C1 segment of cervical spinal cord (tissue), 14 donors: ENCODE data around the gene SLC7A1.

Source experiments
- DNase-seq, 14 donors: peaks; one replicate each; lab custom pipeline; 2025; lab: John Stamatoyannopoulos, UW

Gene SLC7A1

GRCh38 chr13:29510651-29511084 lies 84.8 kb downstream of the SLC7A1 start:
- DNase-seq = peak in 2 of 14 donors; percentile 27 to 38

- peak in 7 of 14 donors; percentile 17 to 40 (median 28) for DNase-seq
These were observed 85.4 kb downstream of the SLC7A1 start for GRCh38 chr13:29509999-29510589.

DNA sequence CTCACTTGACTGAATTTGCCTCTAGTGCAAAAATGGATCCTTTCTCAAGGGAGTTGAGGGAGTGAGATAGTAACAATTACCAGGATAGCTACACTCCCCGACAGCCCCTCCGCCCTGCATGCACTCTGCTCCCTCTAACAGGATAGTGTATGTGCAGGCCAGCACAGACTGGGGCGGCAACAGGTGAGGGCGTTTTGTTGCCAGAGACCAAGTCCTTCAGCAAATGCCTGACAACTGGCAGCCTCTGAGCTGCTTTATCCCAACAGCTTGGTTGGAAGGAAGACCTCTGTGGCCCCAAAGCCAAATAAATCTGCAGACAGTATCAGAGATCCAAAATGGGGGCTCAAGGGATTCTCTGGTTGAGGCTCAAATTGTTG lies 86.6 kb downstream of the SLC7A1 start:
- DNase-seq = no peak

DNA sequence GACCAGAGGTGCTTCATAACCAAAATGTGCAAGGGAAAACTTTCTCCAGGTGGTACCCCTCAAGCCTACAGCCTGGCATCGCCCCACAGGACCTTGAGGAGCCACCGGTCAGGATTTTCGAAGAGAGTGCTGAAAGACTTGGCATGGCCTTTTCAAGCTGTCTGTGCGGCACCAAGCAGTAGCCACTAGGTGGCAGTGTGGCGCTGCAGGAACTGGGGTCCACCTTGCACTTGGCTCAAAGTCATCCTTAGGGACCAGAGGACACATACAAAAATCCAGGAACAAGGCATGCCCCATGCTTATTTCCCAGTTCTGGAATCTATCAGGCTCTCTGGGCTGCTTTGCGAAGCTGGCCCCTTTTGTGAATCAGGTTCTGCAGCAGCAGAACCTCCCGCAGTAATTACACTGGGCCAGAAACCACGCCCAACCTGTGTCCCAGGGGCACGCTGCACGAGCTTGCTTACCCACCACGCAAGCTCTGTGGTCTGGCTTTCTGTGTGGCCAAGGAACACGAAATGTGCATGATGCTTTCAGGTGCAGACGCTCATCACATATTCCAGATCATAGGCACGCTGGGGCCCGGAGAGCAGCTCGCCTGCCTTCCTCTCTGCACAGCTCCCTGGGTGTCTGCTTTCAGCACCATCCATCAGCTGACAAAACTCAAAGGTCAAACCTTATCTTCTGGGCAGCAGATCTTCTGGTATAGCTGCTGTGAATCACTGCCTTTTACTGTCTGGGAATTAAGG lies 87.2 kb downstream of the SLC7A1 start:
- peak; percentile 4 to 83 (median 68) for DNase-seq

DNA sequence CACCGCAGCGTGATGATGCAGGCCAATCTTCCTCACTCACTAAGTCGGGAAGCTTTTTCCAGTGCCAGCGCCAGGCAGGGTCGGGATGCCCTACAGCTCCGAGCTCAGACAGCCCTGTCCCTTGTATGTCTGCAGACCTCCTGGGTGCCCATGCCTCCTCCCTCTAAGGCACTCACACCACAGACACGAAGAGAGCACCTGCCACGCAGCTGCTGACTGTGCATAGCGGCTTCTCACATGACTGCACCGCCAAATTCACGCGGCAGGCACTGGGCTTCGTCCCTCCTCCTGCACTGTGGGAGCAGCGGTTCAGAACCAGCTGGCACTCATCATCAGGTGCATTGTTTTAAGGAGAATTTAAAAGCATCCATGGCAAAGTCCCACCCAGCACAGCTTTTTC lies 88.1 kb downstream of the SLC7A1 start:
- peak in 1 of 14 donors; percentile 43 for DNase-seq

GRCh38 chr13:29505950-29506349 lies 89.5 kb downstream of the SLC7A1 start:
- DNase-seq = no peak

GRCh38 chr13:29505511-29505910 lies 90.0 kb downstream of the SLC7A1 start:
- no peak for DNase-seq

DNA sequence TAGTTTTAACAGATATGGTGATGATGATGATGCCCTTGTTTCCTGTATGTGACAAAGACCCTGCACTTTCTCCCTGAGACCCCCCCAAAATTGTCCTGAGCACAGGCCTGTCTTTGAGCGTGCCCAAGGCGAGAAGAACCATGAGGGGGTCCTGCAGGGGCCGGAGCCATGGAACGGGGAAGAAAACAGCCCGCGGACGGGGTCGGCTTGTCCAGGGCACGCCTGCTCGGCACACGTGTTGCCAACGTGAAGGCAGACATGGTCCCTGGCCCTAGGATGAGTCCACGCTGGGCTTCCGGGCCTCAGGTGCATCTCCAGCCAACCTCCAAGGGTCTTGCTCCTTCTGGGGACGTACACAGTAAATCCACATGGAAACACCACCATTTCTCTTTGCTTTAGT lies 90.8 kb downstream of the SLC7A1 start:
- no peak for DNase-seq

DNA sequence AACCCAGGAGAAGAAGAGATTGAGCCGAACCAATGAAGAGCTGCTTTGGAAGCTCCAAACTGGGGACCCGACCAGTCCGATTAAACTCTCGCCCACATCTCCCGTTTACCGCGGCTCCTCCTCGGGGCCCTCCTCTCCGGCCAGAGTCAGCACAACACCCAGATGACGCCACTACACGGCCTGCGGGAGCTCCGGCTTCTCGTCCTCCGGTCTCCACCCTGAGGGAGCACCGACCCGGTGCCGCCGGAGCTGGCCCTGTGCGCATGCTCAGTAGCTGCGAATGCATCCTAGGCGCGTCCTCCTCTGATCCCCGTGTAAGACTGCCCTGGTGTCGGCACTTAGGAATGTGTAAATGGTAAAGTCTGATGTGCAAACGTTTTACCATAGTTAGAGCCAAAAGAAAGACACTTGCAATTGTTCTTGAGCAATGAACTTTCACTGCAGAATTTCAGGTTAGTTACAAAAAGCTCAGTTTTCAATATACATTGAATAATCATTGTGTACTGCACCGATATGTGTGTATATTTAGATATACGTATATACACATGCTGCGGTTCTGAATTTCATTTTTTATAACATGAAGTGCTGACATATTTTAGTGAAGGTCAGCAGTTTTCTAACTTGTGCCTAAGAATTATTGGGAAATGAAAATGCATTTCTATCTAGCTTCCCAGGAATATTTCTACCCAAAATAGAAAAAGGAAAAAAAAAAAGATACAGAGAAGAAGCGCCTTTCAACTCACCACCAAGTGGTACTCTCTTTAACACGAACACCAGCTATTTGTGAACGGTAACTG lies 92.2 kb downstream of the SLC7A1 start:
- DNase-seq = peak in 1 of 14 donors; percentile 22

- DNase-seq = peak in 1 of 14 donors; percentile 60
These were observed 93.0 kb downstream of the SLC7A1 start for GRCh38 chr13:29502391-29503008.

DNA sequence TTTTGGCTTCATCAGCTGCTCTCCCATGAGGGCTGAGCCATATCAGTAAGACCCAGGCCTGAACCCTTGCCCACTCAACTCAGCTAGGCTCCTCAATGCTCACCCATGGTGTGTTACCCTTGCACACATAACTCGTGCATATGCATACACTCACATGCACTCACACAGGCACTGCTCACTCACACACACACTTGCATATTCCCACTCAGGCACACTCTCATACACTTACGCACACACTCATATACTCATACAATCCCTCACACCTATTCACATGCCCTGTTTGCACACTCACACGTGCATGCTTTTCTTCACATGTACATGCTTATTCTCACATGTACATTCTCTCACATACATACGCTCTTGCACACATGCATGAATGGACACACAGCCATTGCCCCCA lies 93.8 kb downstream of the SLC7A1 start:
- DNase-seq = no peak

- DNase-seq = no peak
These were observed 95.1 kb downstream of the SLC7A1 start for GRCh38 chr13:29500386-29500785.

GRCh38 chr13:29499506-29500165 lies 95.9 kb downstream of the SLC7A1 start:
- no peak for DNase-seq

- DNase-seq = no peak
These were observed 97.0 kb downstream of the SLC7A1 start for GRCh38 chr13:29498426-29499040.

GRCh38 chr13:29497137-29497654 lies 98.3 kb downstream of the SLC7A1 start:
- DNase-seq = no peak

DNA sequence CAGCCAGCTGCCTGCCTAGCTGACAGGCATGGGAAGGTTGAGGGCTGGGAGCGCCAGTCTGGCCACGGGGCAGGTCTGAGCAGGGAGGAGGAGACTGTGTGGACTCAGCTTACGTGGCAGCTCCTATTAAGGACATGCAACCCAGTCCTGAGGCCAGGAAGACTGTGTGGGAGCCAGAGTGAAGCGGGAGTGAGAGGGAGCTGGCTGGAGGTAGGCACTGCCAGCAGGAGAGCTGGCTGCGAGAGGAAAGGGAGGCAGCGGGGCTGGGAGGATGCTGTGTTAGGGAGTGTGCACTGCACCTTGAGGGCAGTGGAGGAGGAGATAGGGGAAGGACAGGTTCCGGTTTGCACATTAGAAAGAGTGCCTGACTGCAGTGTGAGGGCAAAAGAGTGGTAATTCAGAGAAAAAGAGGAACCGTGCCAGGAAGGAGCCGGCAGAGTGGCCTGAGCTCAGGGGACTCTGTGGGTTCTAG lies 99.2 kb downstream of the SLC7A1 start:
- DNase-seq = peak in 2 of 14 donors; percentile 19 to 71

- DNase-seq = no peak
These were observed 101.0 kb downstream of the SLC7A1 start for GRCh38 chr13:29494520-29494919.

GRCh38 chr13:29493796-29494195 lies 101.7 kb downstream of the SLC7A1 start:
- peak in 1 of 14 donors; percentile 25 for DNase-seq

DNA sequence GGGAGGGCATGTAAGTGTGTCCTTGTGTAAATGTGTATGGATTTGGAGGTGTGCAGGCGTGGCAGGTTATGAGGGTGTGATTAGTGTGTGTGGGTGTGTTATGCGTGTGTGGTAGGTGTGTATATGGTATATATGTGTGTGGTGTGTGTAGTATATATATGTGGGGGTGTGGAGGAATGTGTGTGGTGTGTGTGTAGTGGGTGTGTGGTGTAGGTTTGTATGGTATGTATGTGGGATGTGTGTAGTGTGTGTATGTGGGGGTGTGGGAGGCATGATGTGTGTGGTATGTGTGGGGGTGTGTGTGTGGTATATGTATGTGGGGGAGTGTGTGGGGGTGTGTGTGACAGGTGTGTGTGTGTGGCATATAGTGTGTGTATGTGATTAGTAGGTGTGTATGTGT lies 104.2 kb downstream of the SLC7A1 start:
- no peak for DNase-seq

DNA sequence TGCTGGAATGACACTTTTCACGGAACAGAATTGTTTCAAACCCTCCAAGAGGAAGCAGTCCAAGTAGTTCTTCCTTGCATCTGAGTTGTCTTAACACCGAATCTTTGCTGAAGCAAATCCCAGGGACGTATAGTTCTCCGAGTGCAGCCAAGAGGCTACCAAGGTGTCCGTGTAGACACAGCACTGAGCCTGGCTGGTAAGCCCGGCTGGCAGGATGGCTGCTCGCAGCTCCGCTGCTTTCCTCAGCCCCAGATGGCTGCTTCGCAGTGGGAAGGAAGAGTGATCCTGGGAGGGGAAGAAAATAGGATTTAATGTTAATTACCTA lies 105.0 kb downstream of the SLC7A1 start:
- no peak for DNase-seq
